HG02970 (cell line): ENCODE measurements around the gene MACROD1.

Experiments
- ATAC-seq: cut with Tn5 transposase; IDR thresholded peaks from one replicate; pipeline ENCODE4 v1.9.1; 2021; ENCODE audit warnings: mild to moderate bottlenecking, moderate library complexity, moderate number of reproducible peaks; ENCODE audit not compliant: unreplicated experiment, low FRiP score

MACROD1 gene

DNA sequence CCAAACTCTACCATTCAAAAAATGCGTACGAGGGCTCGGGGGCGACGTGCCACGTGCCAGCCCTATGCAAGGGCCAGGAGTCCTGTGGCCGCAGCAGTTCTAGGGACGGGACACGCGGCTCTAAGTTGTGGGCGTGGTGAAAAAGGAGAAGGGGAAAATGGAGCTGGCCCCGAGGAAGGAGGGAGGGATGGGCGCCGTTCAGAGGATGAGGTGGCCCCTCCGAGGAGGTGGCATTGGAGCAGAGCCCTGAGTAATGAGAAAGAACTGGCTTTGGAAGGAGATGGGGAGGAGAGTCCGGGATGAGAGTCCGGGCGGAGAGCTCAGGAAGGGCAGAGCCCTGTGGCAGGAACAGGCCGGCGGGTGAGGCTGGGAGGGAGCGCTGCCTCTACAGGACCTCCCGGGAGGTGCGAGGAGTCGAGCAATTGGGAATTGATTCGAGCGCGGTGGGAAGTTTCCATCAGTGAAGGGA, 158.7 kb downstream of the MACROD1 start:
- ATAC-seq = no peak

DNA sequence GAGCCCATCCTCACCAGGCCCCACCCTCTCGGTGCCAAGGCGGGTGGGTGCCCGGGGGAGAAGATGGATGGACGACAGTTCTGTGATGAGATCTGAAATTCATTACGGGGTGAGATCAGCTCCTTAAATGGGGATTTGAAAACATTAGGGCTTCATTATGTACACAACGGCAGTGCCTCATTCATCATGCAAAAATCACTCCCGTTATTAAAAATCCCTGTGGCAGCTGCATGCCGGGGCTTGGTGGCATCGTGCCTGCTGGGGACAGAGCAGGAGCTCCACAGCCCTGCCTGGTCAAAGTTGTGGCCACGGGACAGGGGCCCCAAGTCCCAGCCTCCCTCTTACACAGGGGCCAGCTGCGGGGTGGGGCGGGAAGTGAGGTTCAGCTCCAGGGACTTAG, 159.5 kb downstream of the MACROD1 start:
- ATAC-seq = no peak

DNA sequence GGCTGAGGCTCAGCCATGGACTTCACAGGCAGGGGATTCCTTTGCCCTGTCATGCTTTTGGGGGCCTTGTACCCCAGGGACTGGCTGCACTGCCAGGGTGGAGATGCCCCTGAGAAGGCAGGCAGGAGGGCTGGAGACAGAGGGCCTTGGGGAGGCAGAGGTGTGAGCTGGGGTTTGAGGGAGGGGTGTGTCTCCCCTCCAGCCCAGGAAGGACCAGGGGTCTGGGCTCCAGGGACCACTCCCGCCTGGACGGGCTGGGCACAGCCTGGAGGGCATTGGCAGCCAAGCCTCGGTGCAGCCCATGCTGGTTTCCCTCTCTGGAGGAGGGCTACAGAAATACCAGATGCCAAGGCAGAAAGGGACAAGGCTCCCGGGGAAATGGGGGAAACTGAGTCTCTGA, 160.2 kb downstream of the MACROD1 start:
- no peak for ATAC-seq

DNA sequence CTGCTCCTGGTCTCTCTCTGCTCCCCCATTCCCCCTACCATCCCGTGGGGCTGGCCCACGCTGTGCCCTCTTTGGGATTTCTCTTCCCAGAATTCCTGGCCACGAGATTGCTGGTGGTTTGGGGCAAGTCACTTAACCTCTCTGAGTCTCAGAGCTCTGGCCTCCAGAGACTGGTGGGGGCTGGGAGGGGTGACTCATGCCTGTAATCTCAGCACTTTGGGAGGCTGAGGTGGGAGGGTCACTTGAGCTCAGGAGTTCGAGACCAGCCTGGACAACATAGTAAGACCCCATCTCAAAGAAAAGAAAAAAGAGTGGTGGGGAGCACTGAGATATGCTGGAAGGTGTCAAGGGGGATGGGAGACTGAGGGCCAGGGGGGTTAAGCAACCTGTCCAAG, 161.3 kb downstream of the MACROD1 start:
- ATAC-seq = no peak

DNA sequence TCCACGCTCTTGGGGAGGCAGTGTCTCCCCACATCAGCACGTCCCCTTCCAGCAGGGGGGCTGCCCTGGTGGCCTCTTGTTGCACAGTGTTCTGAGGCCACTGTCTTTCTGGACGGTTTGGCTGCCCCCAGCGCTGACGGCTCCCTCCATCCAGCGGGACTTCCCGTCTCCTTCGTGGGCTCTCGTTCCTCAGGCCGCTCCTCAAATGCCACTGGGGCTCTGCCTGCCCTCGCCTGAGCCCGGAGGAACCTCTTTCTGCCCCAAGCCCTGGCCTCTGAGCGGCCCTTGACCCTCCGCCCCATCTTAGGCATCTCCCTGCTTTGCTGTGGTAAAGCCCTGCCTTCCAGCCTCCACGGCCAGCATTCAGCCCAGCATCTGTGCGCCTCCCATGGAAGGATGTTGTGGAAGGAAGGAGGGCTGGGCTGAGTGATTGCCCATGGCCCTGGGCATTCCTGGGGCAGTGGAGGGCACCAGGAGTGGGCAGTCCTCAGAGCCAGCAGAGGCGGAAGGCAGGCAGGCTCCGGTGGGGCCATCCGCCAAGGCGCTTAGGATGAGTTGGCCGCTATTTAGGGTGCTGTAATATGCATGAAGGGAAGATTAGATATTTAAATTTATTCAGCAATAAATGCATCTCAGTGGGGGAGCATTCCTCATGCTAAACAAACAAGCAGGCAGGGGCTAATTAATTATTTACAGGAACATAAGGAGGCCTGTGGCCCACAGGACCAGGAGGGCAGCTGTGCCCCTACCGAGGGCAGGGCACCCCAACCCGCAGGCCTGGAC, 161.9 kb downstream of the MACROD1 start:
- ATAC-seq = no peak

DNA sequence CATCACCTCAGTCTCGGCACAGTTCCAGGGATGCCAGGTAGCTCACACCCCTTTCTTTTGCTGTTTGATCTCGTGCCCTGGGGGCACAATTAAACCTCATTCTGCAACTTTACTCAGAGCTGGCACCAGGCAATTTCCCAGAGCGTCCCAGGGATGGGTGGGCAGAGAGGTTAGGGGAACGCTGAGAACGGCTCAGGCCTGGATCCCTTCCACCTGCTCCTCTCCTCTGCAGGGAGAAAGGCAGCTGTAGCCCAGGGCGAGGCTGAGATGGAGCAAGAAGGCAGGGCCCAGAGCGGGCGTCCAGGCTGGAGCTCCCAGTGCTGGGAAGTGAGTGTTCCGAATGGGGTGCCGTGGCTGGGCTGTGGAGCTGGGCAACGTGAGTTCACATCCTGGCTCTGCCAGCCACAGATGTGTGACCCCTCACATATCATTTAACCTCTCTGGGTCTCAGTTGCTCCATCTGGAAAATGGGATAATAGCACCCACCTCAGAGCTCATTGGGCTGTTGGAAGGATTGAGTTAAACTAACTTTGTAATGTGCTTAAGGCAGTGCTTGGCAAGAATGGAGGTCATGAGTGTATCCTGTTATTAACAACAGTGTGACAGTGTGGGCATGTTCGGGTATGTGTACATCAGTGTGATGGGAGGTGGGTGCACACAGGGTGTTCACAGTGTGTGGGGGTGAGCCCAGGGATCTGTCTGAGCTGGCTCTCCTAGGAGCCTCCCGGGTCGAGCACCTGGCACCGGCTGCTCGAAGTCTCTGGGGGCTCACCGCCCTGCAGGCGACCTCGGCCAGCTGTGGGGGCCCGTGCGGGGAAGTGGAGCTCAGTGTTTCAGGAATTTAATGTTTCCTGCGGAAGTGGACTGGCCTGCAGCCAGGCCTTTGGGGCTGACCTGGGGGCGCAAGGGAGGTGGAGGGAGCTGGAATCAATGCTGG, 164.2 kb downstream of the MACROD1 start:
- no peak for ATAC-seq

DNA sequence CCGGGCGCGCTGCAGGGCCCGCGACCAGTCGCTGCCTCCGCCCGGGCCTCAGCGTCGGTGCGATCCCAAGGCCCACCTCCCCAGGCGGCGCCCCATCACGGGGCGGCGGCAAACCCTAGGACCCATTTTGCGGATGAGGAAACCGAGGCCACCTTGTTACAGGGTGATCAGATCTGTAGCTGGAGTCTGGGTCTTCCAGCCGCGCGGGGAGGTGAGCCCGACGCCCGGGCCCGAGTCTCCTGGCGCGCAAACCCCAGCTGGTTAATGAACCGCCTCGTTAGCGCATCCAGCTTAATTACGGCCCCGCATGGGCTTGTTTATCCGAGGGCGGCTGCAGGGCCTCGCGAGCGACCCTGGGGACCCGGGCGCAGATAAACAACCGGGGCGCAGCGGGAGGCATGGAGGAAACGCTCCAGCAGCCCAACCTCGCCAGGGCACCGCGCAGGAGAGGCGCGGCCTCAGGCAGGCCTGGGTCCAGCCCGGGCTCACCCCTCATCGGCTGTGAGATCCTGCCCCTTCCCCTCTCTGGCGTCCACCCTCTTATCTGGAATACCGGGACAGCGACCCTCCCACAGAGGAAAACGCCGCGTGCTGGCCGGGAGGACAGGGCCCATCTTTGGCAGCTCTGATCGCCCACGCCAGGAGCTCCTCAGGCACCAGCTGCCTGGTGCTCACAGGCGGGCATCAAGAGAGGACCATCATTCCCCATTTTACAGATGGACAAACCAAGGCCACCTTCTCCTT, 165.0 kb downstream of the MACROD1 start:
- no peak for ATAC-seq

DNA sequence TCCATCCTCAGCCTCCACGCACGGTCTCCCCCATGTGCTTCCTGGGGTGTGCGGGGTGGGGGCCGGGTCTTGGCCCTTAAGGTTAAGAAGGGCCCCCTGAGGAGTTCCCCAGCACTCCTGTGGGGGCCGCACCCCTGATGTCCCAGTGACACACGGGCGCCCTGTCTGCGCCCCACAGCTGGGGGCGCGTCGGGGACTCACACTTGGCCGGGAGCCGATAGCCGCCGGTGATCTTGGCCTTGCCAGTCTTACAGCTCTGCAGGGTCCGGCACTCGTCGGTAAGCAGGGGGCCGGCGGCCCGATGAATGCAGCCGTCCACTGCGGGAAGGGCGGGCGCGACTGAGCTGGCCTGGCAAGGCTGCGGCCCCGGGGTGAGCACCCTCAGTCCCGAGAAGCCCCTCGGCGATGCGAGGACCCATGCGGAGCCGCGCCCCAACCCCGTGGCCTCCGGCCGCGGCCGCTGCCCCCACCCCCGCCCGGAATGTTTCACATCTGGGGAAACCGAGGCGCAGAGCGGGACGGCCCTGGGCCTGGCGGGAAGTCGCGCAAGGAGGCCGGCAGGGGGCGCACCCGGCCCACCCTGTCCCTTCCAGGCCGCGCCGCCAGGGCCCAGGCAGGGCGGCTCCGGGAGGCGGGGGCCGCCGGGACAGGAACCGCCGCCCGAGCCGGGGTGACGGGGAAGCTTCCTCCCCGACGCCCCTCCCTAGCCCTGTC, 165.7 kb downstream of the MACROD1 start:
- ATAC-seq = peak; percentile 49

DNA sequence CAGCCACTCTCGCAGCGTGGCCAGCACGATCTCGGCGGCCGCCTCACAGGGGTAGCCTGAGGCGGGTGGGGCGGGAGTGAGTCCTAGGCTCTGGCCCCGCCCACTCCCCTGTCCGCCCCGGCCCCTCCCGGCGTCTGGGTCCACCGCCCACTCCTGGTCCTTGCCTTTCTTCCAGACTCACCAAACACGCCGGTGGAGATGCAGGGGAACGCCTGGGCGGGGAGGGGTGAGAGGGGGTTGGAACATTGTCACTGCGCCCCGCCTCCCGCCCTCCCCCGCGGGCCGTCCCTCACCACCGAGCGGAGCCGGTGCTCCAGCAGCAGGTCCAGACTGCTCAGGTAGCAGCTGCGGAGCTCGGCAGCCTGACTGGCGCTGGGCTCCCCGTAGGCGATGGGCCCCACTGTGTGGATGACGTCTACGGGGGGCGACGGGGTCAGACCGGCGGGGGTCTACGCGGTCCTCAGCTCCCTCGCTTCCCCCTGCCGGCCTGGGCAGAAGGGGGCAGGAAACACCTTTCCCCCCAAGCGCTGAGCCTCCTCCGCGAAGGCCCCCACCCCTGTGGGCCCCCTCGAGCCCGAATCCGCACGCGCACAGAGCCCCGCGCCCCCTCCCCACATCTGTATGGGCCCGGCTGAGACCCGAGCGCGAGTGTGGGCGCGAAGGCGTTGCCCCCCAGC, 166.4 kb downstream of the MACROD1 start:
- no peak for ATAC-seq

DNA sequence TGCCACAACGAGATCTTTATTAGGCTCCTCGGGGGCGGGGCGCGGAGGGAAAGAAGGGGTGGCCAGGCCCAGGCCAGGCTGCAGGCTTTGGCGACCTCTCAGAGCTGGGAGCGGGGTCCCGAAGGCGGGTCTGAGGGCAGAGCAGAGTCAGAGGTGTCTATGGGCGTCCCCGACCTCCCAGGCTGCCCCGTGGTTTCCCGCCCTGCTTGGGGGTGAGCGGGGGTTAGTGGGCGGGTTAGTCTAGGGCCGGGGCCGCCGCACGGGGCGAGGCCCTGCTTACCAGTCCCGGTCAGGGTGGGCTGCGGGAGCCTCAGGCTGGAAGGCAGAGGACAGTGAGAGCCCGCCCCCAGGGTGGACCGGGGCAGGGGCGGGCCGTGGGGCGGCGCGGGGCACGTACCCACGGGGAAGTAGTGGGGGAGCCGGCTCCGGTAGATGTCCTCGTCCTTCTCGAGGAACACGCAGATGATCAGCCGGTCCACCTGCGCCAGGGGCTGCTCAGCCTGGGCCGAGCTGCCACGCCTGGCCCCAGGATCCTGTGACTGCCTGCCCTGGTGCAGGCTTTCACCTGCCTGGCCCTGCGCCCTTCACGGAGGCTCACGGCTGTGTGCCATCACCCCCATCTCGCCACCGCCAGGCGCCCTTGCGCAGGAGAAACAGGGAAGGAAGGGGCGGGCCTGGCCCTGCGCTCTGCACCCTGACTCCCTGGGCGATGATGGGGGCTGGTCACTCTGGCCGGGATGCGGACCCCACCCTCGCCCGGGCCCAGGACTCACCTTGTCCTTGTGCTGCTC, 167.2 kb downstream of the MACROD1 start:
- no peak for ATAC-seq

DNA sequence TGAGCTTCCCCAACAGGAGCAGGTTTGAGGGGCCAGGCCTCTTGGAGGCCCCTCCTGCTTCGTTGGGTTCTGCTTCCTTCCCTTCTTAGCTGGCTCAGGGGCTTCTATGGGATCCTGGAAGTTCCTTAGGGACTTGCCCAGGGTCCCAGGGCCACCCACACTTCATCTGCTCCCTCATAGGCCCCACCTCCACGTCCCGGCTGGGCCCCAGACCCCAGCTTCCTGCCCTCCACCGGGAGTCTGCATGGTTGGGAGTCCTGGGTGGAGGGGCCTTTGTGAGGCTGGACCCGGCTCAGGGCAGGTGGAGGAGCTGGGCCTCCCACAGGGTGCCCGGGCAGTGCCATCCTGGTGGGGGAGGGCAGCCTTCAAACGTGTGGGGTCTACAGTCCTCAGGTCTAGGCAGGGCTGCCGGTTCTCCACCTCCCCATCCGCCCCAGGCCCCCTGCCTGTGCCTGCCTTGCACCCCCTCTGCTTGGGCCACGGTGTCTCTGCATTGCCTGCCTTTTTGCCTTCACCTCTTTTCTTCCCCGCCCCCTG, 168.0 kb downstream of the MACROD1 start:
- no peak for ATAC-seq

DNA sequence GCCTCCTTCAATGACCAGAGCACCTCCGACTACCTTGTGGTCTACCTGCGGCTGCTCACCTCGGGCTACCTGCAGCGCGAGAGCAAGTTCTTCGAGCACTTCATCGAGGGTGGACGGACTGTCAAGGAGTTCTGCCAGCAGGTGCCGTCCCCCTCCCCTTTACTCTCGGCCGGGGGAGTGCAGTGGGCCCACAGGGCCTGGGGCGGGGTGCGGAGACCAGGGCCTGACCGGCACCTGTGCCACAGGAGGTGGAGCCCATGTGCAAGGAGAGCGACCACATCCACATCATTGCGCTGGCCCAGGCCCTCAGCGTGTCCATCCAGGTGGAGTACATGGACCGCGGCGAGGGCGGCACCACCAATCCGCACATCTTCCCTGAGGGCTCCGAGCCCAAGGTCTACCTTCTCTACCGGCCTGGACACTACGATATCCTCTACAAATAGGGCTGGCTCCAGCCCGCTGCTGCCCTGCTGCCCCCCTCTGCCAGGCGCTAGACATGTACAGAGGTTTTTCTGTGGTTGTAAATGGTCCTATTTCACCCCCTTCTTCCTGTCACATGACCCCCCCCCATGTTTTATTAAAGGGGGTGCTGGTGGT, 168.7 kb downstream of the MACROD1 start:
- no peak for ATAC-seq

DNA sequence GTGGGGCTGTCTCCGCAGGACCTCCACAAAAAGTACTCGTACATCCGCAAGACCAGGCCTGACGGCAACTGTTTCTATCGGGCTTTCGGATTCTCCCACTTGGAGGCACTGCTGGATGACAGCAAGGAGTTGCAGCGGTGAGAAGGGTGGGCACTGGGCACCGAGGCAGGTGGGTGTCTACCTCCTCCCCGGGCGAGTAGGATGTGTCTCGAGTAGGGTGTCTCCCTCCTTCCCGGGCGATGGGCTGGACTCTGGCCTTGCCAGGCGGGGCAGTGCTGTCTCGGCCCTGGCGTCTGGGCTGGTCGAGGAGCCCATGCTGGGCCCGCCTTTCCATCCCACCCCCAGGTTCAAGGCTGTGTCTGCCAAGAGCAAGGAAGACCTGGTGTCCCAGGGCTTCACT, 169.4 kb downstream of the MACROD1 start:
- ATAC-seq = no peak

DNA sequence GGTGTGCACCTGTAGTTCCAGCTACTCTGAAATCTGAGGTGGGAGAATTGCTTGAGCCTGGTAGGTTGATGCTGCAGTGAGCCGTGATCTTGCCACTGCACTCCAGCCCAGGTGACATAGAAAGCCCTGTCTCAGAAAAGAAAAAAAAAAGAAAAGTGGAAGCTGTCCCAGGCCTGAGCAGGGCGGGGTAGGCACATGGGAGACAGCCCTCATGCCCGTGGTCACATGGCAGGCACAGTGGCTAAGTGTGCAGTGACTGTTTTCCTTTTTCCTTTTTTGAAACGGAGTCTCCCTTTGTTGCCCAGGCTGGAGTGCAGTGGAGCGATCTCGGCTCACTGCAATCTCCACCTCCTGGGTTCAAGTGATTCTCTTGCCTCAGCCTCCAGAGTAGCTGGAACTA, 171.9 kb downstream of the MACROD1 start:
- ATAC-seq = no peak

DNA sequence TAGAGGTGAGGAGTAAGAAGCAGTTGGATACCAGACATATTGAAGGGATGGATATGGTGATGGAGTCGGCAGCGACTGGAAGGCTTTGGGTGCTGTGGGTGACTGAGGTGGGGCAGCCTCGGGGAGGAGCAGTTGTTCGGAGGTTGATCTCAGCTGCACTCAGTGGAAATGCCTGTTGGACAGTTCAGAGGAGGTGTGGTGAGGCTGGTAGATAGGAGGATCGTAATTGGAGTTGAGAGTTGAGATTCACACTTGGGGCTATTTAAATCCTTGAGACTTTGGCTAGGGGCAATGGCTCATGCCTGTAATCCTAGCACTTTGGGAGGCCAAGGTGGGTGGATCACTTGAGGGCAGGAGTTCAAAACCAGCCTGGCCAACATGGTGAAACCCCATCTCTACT, 172.8 kb downstream of the MACROD1 start:
- no peak for ATAC-seq

DNA sequence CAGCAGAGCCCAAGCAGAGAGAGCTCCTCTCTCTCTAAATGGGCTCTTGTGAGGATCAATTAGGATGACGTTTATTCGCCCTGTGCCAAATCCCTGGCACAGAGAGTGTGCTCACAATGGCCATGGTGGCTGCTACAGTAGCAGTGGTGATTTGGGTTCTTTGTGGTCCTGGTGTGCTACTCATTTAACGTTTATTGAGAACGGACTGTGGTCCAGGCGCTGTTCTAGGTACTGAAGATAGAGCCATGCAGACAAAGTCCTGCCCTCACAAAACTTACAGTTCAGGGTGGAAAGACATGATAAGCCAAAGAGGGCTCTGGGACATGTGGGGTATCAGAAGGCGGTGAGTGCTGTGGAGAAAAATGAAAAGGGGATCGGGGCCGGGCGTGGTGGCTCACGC, 174.4 kb downstream of the MACROD1 start:
- no peak for ATAC-seq

DNA sequence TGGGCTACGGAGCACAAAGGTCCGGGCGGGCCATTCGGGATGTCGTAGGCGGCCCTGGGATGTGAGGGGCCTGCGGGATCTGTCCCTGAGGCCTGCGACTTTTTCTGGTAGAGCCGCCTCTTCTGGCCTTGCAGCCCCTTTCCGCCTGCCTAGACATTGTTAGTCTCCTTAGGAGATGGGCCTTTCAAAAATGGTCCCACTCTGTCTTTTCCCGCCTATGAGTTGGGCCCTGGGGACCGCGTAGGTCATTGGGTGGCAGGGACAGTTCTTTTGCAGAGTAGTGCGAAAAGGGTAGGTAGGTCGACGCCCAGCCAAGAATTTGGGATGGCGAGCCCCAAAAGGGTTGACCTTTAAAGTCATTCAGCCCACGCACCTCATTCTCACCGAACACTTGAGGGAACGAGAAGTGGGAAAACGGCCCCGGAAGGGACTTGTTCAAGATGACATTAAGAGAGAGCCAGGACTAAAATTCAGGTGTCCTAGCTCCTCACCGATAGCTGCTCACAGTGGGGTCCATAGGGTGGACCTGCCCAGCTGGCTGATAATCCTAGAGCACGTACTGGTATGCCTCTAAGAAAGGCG, 178.9 kb downstream of the MACROD1 start:
- no peak for ATAC-seq
